ENCODE data around the gene NEIL1.
"Not testable (repeated sequence)": the region's sequence is repeated elsewhere in the genome, so short reads cannot be mapped to it uniquely, and the experiment has no call there.

Gene NEIL1

DNA sequence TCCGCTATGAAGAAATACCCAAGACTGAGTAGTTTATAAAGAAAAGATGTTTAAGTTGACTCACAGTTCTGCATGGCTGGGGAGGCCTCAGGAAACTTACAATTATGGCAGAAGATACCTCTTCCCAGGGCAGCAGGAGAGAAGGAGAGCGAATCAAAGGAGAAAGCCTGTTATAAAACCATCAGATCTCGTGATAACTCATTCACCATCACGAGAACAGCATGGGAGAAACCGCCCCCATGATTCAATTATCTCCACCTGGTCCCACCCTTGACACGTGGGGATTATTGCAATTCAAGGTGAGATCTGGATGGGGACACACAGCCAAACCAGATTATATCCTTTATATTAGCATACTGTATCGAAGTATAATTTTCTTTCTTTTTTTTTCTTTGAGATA, 14.7 kb upstream of the NEIL1 start:
- not testable (repeated sequence) for DNase-seq (ENCODE audit: low spot score); FAIRE-seq

DNA sequence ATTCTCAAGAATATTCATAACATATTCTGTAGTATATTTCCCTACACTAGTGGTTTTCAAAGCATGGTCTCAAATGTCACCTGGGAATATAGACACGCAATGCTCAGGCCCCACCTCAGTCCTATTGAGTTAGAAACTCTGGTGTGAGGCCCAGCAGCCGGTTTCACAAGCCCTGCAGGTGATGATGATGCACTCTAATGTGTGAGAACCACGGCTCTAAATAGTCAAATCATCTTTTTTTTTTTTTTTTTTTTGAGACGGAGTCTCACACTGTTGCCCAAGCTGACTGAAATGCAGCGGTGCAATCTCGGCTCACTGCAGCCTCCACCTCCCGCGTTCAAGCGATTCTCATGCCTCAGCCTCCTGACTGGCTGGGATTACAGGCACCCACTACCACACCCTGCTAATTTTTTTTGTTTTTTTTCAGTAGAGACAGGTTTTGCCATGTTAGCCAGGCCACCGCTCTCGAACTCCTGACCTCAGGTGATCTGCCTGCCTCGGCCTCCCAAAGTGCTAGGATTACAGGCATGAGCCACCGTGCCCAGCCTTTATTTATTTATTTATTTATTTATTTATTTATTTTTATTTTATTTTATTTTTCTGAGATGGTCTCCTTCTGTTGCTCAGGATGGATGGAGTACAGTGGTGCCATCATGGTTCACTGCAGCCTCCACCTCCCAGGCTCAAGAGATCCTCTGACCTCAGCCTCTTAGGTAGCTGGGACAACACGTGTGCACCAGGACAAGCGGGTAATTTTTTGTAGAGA, 13.0 kb upstream of the NEIL1 start:
- FAIRE-seq: not testable (repeated sequence)

DNA sequence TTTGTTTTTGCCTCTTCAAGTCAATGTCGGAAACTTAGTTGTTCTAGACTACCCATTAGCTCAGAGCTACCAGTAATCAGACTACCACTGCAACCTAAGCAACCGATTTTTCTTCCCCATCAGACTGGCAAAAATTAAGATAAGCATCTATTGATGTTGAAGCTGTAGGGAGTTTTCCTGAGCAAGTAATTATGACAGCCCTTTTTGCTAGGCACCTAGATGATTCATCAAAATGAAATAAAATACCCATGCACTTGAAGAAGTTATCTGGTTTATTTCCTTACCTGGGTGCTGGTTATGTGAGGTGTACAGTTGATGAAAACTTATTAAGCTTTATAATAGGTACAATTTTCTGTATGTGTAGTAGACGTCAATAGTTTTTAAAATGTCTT, 11.5 kb upstream of the NEIL1 start:
- FAIRE-seq: no peak

More for the DNA sequence above, 13.0 kb upstream of the NEIL1 start:
- not testable (repeated sequence) for DNase-seq (ENCODE audit: low spot score)

DNA sequence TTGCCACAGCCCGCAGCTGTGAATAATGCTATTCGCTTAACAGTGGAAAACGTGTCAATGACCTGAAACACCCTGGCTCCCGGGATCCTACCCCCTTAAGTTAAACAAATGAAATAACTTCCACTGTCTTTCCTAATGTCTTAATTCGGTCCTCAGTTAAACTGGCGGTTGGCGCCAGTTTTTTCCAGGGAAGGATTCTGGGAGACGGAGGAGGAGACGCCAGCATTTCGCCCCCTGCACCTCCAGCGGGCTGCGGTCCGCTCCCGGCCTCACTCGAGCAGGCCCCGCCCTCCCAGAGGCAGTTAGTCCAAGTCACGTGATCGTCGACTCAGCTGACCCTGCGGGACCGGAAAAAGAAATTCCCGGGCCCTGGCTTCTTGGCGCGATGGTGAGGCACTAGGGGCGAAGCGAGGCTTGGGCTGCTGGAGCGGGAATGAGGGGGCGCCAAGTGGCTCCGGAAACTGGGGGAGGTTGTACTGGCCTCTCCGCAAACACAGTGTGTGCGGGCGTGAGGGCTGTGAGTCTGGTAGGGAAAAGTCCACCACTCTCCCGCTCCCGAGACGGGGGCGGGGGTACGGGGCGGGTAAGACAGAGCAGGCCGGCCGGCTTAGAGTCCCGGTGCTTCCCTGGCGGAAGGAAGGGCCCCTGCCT, 11.0 kb upstream of the NEIL1 start, which contains the start of gene COMMD4:
Gene COMMD4, plus strand, starts transcription at position 359 of the 651 bp plus-strand sequence. Its CDS starts 27 bp downstream, at position 386.
- FAIRE-seq (peak; percentile 78), DNase-seq (ENCODE audit: low spot score) (peak; percentile 85)

More for the DNA sequence above, 11.5 kb upstream of the NEIL1 start:
- DNase-seq (ENCODE audit: low spot score): no peak

DNA sequence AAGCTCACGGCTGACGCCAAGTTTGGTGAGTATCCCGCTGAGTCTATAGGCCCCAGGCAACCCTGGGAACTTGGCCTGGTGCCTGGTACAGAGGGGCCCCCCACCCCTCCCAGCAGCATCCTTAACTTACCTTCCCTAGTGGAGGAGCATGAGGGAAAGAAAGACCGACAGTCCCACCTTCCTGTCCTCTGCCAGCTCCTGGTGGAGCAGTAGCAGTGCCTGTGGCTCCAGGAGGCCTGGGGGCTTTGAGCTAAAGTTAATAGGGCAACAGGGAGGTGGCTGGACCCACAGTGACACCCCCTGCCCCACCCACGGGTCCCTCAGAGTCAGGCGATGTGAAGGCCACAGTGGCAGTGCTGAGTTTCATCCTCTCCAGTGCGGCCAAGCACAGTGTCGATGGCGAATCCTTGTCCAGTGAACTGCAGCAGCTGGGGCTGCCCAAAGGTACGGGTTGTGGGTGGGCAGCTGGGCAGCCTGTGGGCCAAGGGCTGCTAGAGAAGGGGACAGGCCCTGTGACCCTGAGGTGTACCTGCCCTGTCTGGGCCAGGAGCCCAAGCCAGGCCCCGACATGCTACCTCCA, 8.1 kb upstream of the NEIL1 start:
- DNase-seq (ENCODE audit: low spot score): no peak
- FAIRE-seq: no peak

DNA sequence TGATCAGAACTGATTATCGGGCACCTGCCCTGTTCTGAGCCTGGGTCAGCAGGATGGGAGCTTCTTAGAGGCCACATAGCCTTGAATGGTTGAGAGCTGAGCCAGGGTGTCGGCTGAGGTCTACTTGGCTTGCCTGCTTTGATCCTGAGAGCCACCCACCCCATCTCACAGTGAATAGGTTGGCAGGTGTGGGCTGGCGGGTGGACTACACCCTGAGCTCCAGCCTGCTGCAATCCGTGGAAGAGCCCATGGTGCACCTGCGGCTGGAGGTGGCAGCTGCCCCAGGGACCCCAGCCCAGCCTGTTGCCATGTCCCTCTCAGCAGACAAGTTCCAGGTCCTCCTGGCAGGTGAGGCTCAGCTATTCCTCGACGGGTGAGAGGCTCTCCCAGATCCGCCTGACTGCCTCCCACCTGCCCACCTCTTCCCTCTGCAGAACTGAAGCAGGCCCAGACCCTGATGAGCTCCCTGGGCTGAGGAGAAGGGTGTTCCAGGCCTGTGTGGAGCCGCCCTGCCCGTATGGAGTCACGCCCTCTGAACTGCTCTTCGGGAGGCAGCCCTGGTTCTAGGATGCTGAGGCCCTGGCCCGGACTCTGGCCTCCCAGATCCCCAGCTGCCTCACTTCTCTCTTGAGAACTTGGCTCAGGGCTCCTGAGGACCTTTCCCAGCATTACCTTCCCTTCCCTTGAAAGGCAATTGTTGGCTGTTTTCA, 7.2 kb upstream of the NEIL1 start:
- no peak for FAIRE-seq
- no peak for DNase-seq (ENCODE audit: low spot score)

DNA sequence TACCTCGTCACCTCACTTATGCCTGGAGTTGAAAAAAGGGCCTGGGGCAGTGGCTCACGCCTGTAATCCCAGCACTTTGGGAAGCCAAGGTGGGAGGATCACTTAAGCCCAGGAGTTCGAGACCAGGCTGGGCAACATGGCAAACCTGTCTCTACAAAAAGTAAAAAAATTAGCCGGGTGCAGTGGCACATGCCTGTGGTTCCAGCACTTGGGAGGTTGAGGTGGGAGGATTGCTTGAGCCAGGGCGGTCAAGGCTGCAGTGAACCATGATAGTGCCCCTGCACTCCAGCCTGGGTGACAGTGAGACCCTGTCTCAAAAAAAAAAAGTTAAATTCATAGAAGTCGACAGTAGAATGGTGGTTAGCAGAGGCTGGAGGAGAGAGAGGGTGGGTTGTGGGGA, 4.6 kb upstream of the NEIL1 start:
- DNase-seq (ENCODE audit: low spot score): no peak
- no peak for FAIRE-seq

DNA sequence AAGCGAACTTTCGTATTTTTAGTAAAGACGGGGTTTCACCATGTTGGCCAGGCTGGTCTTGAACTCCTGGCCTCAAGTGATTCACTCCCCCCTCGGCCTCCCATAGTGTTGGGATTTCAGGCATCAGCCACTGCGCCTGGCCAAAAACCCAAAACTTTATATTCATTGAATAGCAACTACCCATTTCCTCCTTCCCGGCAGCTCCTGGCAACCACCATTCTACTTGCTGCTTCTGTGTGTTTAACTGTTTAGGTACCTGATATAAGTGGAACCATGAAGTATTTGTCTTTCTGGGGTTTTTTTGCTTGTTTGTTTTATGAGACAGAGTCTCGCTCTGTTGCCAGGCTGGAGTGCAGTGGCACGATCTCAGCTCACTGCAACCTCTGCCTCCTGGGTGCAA, 2.9 kb upstream of the NEIL1 start:
- DNase-seq (ENCODE audit: low spot score); FAIRE-seq: not testable (repeated sequence)

DNA sequence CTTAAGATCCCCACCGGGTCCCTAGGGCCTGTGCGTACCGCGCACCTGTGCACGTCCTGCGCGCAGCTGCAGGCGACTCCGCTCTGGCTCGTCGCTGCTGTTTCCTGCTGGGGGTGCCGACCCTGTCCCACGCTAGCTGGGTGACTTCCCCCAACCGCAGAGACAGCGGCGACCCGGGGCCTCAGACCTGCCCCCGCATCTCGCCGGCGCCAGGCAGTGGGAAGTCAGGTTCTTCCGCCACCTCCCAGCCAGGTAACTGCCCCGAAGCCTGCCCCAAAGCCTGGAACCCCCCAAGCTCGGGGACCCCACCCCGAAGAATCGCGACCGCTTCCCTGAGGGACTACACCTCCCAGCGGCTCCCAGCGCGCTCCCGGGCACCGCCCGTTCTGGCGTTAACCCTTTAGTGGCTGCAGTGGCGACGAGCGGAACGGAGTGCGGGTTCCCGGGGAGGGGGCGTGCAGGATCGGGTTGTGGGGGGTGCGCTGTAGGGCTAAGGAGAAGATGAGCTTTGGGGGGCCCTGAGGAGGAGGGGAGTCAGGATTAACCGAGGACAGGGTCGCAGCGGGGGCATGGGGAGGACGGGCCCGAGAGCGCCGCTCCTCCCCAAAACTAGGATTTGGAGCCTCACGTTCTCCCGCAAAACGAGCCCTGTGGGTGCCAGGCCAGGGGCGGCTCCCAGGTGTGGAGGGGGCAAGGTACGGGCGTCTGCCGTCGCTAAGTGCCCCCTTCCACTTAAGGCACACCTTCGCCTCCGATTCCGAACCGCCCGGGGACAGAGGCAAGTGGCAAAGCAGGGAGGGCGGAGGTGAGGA, 589 bp downstream of the NEIL1 start:
- DNase-seq (ENCODE audit: low spot score): no peak
- no peak for FAIRE-seq

DNA sequence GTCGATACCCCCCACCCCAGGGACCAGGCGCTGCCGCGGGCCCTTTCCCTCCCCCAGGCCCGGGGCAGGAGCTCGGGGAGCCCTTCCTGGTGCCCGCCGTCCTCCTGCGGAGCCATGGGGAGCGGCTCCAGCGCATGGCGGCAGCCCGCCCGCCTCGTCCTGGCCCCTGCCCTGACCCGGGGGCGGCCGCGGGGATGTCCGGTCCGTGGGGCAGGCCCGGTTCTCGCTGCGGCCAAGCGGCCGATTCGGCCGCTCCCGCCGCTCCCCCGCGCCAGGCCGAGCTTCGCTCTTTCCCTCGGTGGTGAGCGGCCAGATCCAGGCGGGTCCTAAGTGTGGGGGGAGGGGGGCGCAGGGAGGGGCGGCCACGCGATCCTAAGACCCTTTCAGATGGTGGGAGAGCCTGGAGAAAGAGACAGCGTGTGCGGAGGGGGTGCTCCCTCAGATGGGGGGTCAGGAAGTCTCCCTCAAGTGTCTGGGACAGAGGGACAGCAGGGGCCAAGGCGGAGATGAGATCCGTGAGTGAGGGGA, 1.3 kb downstream of the NEIL1 start:
- DNase-seq (ENCODE audit: low spot score) (no peak), FAIRE-seq (no peak)

DNA sequence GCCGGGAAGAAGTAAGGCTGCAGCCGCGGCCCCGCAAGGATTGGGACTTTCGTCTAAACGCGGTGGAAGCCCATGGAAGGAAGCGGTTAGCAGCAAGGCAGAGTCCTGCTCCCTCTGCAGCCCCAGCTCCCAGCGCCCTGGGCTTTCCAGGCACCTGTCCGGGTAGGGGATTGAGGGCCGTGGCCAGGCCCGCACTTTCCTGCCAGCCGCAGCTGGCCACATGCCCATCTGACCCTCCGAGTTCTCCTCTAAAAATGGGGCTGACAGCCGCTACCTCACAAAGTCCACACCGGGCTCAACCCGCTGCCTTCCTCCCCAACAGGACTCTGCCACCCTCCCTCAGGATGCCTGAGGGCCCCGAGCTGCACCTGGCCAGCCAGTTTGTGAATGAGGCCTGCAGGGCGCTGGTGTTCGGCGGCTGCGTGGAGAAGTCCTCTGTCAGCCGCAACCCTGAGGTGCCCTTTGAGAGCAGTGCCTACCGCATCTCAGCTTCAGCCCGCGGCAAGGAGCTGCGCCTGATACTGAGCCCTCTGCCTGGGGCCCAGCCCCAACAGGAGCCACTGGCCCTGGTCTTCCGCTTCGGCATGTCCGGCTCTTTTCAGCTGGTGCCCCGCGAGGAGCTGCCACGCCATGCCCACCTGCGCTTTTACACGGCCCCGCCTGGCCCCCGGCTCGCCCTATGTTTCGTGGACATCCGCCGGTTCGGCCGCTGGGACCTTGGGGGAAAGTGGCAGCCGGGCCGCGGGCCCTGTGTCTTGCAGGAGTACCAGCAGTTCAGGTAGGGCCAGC, 1.9 kb downstream of the NEIL1 start:
- DNase-seq (ENCODE audit: low spot score): no peak
- no peak for FAIRE-seq

DNA sequence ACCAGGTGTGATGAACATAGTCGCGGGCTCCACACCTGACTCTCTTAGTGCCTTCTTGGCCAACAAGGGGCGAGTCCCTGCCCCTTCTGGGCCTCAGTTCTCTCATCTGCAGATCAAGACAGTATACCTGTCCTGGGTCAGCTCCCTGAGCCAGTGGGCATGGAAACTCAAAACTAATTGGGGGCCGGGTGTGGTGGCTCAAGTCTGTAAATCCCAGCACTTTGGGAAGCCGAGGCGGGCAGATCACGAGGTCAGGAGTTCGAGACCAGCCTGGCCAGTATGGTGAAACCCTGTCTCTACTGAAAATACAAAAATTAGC, 2.5 kb downstream of the NEIL1 start:
- not testable (repeated sequence) for FAIRE-seq; DNase-seq (ENCODE audit: low spot score)

DNA sequence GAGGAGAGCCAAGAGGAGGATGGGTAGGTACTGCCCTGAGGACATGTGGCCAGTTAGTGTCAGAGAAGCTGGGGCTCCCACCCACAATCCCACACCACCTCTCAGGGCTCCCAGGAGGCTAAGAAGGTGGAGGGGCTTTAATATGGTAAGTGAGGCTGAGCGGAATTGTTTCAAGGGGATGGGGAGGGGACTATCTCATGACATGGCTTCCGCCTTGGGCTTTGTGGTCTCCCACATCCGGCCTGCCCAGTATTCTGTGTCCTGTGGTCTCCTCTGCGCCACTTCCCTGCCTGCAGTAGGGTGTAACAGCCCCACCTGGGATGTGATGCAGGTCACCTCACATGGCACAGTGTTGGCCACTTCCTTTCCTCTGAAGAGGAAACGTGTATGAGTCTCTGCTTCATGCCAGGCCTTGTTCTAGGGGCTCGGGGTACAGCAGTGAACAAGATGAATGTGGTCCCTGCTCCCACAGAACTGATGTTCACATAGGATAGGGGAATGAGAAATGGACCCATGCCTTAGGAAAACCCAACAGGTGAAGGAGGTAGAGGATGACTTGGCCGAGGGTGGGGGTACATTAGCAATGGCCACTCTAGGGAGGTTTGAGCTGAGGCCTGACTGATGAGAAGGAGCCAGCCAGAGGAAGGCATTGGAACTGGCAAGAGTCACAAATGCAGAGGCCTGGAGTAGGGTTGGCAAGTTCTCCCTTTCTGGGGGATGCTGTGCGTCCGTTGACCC, 3.2 kb downstream of the NEIL1 start:
- no peak for FAIRE-seq
- DNase-seq (ENCODE audit: low spot score): no peak

DNA sequence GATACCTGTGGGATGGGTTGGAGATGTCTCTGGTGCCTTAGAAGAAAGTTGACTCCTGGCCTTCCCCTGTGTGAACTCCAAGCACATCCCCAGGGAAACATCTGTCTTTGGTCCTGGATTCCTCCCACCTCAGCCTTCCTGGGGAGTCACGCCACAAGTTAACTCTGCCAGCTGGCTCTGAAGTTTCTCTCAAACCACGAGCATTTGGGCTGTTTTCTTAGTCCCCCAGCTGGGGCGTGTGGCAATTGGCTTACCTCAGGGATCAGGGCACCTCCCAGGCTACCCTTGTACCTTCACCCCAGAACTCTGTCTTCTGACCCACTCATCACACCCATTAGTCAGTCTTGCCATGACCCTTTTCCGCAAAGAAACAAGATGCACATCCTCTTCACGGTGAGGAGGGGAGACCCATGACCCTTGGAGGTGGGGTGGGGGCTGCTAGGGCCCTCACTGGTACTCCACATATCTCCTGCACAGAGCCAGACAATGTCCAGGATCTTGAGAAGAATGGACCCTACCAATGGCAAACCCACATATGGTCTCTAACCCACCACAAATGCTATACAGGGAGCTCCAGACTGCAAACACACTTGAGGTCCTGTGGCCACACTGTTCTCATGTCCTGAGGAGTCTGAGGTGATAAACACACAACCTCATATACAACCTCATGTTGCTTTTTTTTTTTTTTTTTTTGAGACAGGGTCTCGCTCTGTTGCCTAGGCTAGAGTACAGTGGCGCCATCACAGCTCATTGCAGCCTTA, 3.9 kb downstream of the NEIL1 start:
- no peak for FAIRE-seq

DNA sequence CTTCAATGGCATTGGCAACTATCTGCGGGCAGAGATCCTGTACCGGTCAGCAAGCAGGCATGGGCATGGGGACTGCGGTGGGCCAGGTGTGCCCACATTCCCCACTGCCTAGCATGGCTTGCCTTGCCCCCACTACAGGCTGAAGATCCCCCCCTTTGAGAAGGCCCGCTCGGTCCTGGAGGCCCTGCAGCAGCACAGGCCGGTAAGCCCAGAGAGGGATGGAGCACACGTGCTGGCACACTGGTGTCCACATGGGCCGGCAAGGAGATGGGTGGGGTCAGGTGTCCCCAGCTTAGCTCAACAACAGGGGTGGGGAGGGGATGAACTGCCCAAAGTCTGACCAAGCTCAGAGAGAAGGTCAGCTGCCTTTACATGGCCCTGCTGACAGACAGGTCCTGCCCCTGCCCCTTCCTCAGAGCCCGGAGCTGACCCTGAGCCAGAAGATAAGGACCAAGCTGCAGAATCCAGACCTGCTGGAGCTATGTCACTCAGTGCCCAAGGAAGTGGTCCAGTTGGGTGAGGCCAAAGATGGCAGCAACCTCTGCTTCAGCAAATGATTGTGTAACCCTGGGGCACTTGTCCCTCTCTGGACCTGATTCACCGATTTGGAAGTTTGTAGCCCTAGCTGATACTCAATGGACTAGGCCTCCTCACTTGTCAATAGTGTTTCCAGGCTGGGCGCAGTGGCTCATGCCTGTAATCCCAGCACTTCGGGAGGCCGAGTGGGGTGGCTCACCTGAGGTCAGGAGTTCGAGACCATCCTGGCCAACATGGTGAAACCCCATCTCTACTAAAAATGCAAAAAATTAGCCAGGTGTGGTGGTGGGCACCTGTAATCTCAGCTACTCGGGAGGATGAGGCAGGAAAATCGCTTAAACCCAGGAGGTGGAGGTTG, 5.6 kb downstream of the NEIL1 start:
- FAIRE-seq (no peak), DNase-seq (ENCODE audit: low spot score) (no peak)

More for the DNA sequence above, 3.9 kb downstream of the NEIL1 start:
- DNase-seq (ENCODE audit: low spot score): no peak

DNA sequence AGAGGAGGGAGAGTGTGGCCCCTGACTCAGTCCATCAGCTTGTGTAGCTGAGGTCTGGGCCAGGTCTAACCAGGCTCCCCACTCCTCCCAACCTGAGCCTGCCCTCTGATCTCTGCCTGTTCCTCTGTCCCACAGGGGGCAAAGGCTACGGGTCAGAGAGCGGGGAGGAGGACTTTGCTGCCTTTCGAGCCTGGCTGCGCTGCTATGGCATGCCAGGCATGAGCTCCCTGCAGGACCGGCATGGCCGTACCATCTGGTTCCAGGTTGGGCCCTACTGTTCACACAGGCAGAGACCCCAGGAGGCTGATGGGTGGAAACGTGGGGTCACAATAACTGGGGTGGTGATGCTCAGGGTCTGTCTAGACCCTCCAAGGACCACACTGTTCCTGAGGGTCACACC, 6.8 kb downstream of the NEIL1 start:
- DNase-seq (ENCODE audit: low spot score) (no peak), FAIRE-seq (no peak)

DNA sequence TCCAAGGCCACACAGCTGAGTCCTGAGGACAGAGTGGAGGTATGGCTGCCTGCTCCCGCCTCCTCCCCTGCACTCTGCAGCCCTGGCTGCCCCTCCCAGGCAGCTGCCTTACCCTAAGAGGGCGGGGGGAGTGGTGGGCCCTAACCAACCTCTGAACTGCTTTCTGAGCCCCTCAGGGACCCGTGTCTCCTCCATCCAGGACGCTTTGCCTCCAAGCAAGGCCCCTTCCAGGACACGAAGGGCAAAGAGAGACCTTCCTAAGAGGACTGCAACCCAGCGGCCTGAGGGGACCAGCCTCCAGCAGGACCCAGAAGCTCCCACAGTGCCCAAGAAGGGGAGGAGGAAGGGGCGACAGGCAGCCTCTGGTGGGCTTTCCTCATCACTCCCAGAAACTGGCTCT, 7.6 kb downstream of the NEIL1 start:
- no peak for FAIRE-seq

DNA sequence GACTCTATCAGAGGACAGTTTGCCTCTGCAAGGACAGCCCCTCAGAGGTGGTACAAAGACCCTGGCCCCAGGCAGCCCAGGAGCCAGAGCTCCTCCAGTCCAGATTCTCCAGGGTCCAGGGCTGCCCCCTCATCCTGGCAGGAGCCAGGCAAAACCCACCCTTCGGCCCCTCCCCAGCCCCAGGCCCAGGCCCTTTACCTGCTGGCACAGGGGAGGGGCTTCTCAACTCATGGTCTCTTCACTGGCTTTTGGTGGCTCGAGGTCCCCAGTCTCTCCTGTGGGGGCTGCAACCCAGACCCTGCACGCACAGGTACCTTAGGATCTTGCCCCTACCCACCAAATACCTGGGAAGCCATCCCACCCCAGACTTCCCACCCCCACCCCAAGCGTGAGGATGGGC, 8.5 kb downstream of the NEIL1 start:
- no peak for DNase-seq (ENCODE audit: low spot score)
- FAIRE-seq: no peak

More for the DNA sequence above, 7.6 kb downstream of the NEIL1 start:
- DNase-seq (ENCODE audit: low spot score): no peak
